Keratinocyte (primary cell): ENCODE data around the gene SMARCC2. TPM values are rescaled to one million over a fixed set of nuclear protein-coding genes. Genes with fewer than 3 reads are reported as not detected.

Source experiments
- DNase-seq: peaks from one replicate; pipeline ENCODE4 v3.0.0-alpha.2; 2011; ENCODE audit warnings: low read depth, missing footprints, low spot score
- FAIRE-seq: peaks from 2 replicates; lab custom pipeline; 2011; peaks lifted over from hg19 to GRCh38; lab: Jason Lieb, UNC
- H2AFZ ChIP-seq: 2 replicates; pipeline ENCODE4 v1.6.0; 2012; ENCODE audit warnings: low read length, control low read depth, inconsistent platforms; ENCODE audit not compliant: control insufficient read depth
- H3K27ac ChIP-seq: 2 replicates; pipeline ENCODE4 v1.5.1; 2011; ENCODE audit warnings: low read length; ENCODE audit not compliant: control insufficient read depth, insufficient read depth
- H3K27me3 ChIP-seq: 3 replicates; pipeline ENCODE4 v1.6.0; 2011; ENCODE audit warnings: low read length; ENCODE audit not compliant: control insufficient read depth, insufficient read depth; ENCODE audit errors: extremely low read depth
- H3K36me3 ChIP-seq, 2 experiments: 2 replicates in 1 of 2; 3 replicates in 1 of 2; pipeline ENCODE4 v1.5.1; 2011; ENCODE audit warnings: low read length in 2 of 2, mild to moderate bottlenecking in 1 of 2; ENCODE audit not compliant: control insufficient read depth in 2 of 2, insufficient read depth in 2 of 2; ENCODE audit errors: extremely low read depth in 1 of 2
- H3K4me1 ChIP-seq: 3 replicates; pipeline ENCODE4 v1.5.1; 2011; ENCODE audit warnings: low read length; ENCODE audit not compliant: control insufficient read depth, insufficient read depth; ENCODE audit errors: extremely low read depth
- H3K4me2 ChIP-seq: 3 replicates; pipeline ENCODE4 v1.6.0; 2011; ENCODE audit warnings: low read depth, low read length; ENCODE audit not compliant: control insufficient read depth, insufficient read depth; ENCODE audit errors: extremely low read depth
- H3K4me3 ChIP-seq, 3 experiments: fragments of 200-600 bp in 1 of 3; sonication (generic) in 1 of 3; 2 replicates in 2 of 3; 3 replicates in 1 of 3; pipeline ENCODE4 v1.5.1; 2011 to 2016; ENCODE audit warnings: low read length in 3 of 3, mild to moderate bottlenecking in 3 of 3, control low read depth in 2 of 3, inconsistent platforms in 1 of 3, low read depth in 1 of 3, mixed read lengths in 1 of 3, mixed run types in 1 of 3, moderate library complexity in 1 of 3; ENCODE audit not compliant: control insufficient read depth in 2 of 3, insufficient read depth in 2 of 3; ENCODE audit errors: extremely low read depth in 1 of 3
- H3K79me2 ChIP-seq: 2 replicates; pipeline ENCODE4 v1.6.0; 2012; ENCODE audit warnings: low read length; ENCODE audit not compliant: control insufficient read depth, insufficient read depth
- H3K9ac ChIP-seq: 3 replicates; pipeline ENCODE4 v1.6.0; 2011; ENCODE audit warnings: low read length; ENCODE audit not compliant: control insufficient read depth, insufficient read depth; ENCODE audit errors: extremely low read depth
- H3K9me1 ChIP-seq: 3 replicates; pipeline ENCODE4 v1.6.0; 2011; ENCODE audit warnings: low read length; ENCODE audit not compliant: control insufficient read depth, insufficient read depth; ENCODE audit errors: extremely low read depth
- H3K9me3 ChIP-seq: 2 replicates; pipeline ENCODE4 v1.5.1; 2012; ENCODE audit warnings: low read depth, low read length; ENCODE audit not compliant: control insufficient read depth
- H4K20me1 ChIP-seq: 3 replicates; pipeline ENCODE4 v1.6.0; 2011; ENCODE audit warnings: low read length; ENCODE audit not compliant: control insufficient read depth, insufficient read depth; ENCODE audit errors: extremely low read depth
- CTCF ChIP-seq, 3 experiments: IDR thresholded peaks in 1 of 3; conservative IDR thresholded peaks in 1 of 3; optimal IDR thresholded peaks in 1 of 3; 2 replicates in 2 of 3; 3 replicates in 1 of 3; pipeline versions ENCODE3 to v1.5.1; 2011; ENCODE audit warnings: low read length in 3 of 3, mild to moderate bottlenecking in 3 of 3, moderate library complexity in 2 of 3, control low read depth in 1 of 3, inconsistent platforms in 1 of 3; ENCODE audit not compliant: insufficient read depth in 2 of 3; ENCODE audit errors: extremely low read depth in 1 of 3
- EZH2 ChIP-seq: IDR thresholded peaks from one replicate; pipeline ENCODE4 v1.6.1; 2012; ENCODE audit warnings: inconsistent platforms, mild to moderate bottlenecking, low read length, moderate library complexity
- dilution Hi-C: fragments of 300-500 bp; cut with MboI; formaldehyde crosslinking; loops from one replicate; pipeline ENCODE4 v1.7.0; 2020; ENCODE audit warnings: low sequenced_read_pairs; ENCODE audit not compliant: extremely low pct_ligation_motif_present
- polyA plus RNA-seq, 5 experiments: library from polyadenylated mRNA; depleted of rRNA in 3 of 5; stranded (reverse) in 3 of 5; stranded (forward) in 1 of 5; unstranded in 1 of 5; fragments of >200 nt; gene quantifications; 1 replicate in 1 of 5; 2 replicates in 3 of 5; 3 replicates in 1 of 5; pipeline versions ENCODE4 v1.2.1 to v1.2.3, GENCODE V29; 2011 to 2012; ENCODE audit warnings: missing spikeins in 2 of 5, low read depth in 1 of 5, low replicate concordance in 1 of 5

SMARCC2 gene
- polyA plus RNA-seq, 1 donor (not counting 4 experiments of a cell fraction or from before 2014, with no cell fraction given) = 32.5 TPM

- H3K4me2 ChIP-seq = no peak overlapping the region
- dilution Hi-C loops = no loop called here
- DNase-seq = no peak
- peaks cover 13 to 34% of the 10 kb centered on the region in 2 experiments for H3K36me3 ChIP-seq
- no peaks in the 10 kb centered on the region for H3K79me2 ChIP-seq
- no peaks in the 10 kb centered on the region for H4K20me1 ChIP-seq
- no peaks in the 10 kb centered on the region for H3K4me1 ChIP-seq
- H3K9me1 ChIP-seq = no peaks in the 10 kb centered on the region
- H2AFZ ChIP-seq = no peak overlapping the region
- TF ChIP-seq EZH2 (no peak), CTCF (optimal IDR thresholded peaks at IDR 0.05 in 1 of 3, IDR thresholded peaks at IDR 0.05 in 1 of 3, conservative IDR thresholded peaks at IDR 0.05 in 1 of 3; ENCODE audit: extremely low read depth in 1 of 3, insufficient read depth in 2 of 3, low read length in 3 of 3) (no peak)
- no peak overlapping the region for H3K27ac ChIP-seq
- no peak for FAIRE-seq
- no peak overlapping the region for H3K9ac ChIP-seq
- no peaks in the 10 kb centered on the region for H3K27me3 ChIP-seq
- no peaks in the 10 kb centered on the region for H3K9me3 ChIP-seq
- no peak overlapping the region for H3K4me3 ChIP-seq
Observed at GRCh38 chr12:56202838-56203237, 13.6 kb upstream of the SMARCC2 start.

- no peak for FAIRE-seq
- Histone ChIP-seq H3K4me2 (no peak overlapping the region), H3K9me3 (no peaks in the 10 kb centered on the region), H3K27me3 (no peaks in the 10 kb centered on the region), H2AFZ (no peak overlapping the region), H3K36me3 (peaks cover 8 to 29% of the 10 kb centered on the region in 2 experiments), H3K27ac (no peak overlapping the region), H4K20me1 (no peaks in the 10 kb centered on the region), H3K9me1 (no peaks in the 10 kb centered on the region), H3K4me3 (no peak overlapping the region), H3K79me2 (no peaks in the 10 kb centered on the region), H3K9ac (no peak overlapping the region), H3K4me1 (no peaks in the 10 kb centered on the region)
- DNase-seq = no peak
- dilution Hi-C loops = no loop called here
- TF ChIP-seq EZH2 (no peak), CTCF (optimal IDR thresholded peaks at IDR 0.05 in 1 of 3, IDR thresholded peaks at IDR 0.05 in 1 of 3, conservative IDR thresholded peaks at IDR 0.05 in 1 of 3; ENCODE audit: extremely low read depth in 1 of 3, insufficient read depth in 2 of 3, low read length in 3 of 3) (no peak)
Observed at GRCh38 chr12:56202366-56202765, 13.1 kb upstream of the SMARCC2 start.
